Stimulated activated CD4-positive, alpha-beta T cell treated with anti-CD3 and anti-CD28 coated beads, Interleukin-1b, Interleukin-23, amount 100 ng/mL, for 1 hour (primary cell): ENCODE results near the gene KMT2D.

Experiments
- DNase-seq, 2 donors: peaks; one replicate each; pipeline ENCODE4 v3.0.0-alpha.2; 2020; ENCODE audit warnings: low read depth in 2 of 2

The KMT2D gene

DNA sequence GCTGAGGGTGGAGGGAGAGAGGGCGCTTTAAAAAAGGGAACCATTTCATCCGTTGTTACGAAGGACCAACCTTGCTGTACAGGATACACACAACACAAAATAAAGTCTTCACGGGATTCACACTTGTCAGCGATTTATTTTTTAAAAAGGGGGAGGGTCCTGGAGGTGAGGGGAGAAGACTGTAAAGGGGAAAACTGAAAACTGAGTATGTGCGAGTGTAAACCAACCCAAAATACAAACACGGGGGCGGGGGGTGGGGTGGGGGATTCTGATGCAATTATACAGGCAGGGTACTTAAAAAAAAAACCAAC lies 41.5 kb downstream of the KMT2D start:
- DNase-seq, result no peak

DNA sequence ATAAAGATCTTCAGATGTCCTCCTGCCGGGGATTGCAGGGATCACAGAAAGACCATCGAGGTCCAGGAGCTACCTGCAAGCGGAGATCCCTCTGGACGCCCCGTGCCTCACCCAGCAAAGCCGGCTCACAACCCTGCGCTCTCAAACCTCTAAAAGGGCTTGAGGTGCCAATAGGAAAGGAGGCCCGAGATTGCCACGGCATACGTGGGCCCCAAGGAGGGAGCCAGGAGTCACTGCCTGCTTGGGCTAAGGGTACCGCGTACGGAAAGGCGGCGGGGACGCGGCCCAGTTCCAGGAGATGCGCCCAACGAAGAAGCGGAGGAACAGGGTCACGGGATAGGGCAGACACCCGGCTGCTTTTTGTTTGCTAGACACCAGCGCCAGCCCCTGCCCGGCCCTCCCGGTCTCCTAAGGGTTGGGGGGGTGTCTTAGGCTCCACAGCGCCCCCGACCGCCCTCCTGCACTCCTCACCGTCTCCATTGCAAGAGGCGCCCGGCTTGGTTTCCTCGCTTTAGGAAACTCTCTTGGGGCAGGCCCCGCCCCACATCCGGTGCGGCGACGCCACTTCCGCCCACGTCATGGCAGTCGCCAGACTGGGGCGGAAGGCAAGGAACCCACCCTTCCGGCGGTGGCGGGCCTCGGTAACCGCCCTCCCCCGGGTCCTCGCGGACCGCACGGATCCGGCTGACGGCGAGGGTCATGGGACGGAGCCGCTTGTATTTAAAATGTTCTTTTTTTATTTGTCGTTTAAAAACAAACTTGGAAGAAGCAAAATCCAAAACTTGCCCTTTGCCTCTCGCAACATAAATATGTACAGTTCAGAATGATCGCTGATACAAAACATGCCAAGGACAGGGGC lies 42.1 kb downstream of the KMT2D start, which contains the start of gene PRKAG1:
PRKAG1 (minus strand) TSS at position 516 of the 859 bp plus-strand sequence; CDS start at position 480, 36 bp downstream.
- peak; percentile 85 to 92 for DNase-seq

DNA sequence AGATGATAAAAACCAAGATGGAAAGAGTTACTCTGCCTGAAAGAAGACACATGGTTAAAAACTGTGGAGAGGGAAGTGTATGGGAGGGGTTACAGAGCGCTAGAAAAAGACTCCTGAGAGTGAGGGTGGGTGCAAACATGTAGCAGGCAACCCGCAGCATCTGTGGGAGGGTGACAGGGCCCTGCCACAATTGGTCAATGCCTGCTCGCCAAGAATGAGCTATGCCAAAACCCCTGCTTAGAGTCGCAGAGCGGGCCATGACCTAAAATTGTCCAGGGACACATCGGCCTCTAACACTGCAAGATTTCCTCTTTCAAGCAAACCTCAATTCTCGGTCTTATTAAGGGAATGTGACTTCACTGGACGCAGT lies 42.7 kb downstream of the KMT2D start:
- DNase-seq, result no peak

DNA sequence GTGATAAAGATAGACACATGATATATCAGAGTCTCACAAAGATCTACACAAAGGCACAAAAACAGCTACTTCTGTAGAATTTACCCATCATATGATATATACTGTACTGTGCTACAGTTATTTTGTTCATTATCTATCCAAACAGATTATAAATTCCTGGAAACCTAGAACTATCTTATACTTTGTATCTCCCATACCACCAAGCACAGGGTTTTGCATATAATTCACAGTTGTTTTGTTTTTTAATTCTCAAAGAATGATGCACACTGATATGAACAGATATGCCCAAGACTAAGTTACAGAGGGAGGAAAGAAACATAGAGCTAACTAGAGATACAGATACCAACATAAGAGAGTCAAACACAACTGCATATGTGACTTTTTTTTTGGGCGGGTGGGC lies 45.4 kb downstream of the KMT2D start:
- DNase-seq, result no peak

DNA sequence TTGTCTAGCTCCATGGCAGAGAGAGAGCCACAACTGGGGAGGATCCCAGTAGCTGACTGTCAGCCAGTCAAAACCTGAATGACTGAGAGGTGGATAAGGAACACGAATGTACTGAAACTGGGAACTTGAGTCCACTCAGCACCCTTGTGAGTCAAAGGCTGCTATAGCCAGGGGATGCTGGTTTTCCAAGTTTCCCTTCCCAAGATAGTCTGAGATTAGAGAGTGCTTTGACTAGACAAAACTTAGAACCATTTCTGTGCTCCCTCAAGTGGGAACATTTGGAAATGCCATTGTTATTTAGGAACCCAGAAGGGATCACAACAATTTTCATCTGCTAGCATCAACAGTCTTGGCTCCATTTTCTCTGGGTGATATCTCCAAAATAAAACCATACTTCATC lies 46.0 kb downstream of the KMT2D start:
- DNase-seq, result no peak

DNA sequence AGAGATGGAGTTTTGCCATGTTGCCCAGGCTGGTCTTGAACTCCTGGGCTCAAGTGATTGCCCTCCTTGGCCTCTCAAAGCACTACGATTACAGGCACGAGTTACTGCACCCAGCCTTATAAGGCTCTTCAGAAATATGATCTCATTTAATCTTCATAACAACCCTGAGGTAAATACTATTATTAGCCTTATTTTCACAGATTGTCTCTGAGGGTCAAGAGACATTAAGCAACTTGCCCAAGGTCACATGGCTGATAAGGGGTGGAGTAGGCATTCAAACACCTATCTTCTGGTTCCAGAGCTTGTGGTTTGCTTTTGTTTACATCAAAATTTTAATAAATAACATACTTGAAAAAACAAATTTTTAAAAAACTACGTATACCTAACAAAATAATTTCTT lies 47.2 kb downstream of the KMT2D start:
- no peak for DNase-seq

DNA sequence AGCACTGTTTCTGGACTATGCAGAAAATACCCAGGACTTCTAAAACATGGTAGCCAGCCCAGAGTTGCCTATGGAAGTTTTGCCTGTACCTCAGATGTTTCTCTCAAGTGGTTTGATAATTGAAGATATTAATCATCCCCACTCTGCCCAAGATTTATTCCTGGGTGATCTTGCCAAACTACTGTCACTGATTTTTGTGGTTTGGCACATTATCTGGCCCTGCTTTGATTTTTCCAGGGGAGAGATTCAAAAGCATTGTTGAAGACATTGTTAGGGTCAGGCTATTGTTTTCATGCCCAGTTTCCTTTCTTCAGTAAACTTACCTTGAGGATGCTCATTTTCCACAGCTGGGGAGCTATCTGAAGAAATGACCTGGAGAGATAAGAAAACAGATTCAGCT lies 47.9 kb downstream of the KMT2D start:
- DNase-seq, result no peak
